HG03354 (cell line): ENCODE data around the gene MYO3B.

Experiments
- ATAC-seq: cut with Tn5 transposase; IDR thresholded peaks from one replicate; pipeline ENCODE4 v1.9.1; 2021; ENCODE audit warnings: mild to moderate bottlenecking; ENCODE audit not compliant: unreplicated experiment, poor library complexity, severe bottlenecking

The MYO3B gene

GRCh38 chr2:170157025-170157684 lies 20.8 kb upstream of the MYO3B start:
- ATAC-seq, result no peak

DNA sequence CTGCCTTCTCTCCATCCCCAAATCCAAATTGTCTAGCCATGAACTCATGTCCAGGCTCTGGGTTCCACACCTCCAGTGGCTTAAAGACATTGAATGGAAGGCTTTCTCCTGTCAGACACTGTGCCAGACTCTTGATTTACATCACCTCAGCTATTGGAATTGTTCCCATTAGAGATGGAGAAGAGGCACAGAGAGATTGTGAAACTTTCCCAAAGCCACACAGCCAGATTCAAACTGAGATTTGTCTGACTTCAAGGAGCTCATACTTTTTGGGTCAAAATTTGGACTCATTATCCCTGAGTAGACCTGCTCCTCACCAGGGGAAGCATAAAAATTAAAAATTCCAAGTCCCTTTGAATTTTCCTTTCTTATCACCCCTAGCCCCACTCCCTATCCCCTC lies 18.9 kb upstream of the MYO3B start:
- no peak for ATAC-seq

DNA sequence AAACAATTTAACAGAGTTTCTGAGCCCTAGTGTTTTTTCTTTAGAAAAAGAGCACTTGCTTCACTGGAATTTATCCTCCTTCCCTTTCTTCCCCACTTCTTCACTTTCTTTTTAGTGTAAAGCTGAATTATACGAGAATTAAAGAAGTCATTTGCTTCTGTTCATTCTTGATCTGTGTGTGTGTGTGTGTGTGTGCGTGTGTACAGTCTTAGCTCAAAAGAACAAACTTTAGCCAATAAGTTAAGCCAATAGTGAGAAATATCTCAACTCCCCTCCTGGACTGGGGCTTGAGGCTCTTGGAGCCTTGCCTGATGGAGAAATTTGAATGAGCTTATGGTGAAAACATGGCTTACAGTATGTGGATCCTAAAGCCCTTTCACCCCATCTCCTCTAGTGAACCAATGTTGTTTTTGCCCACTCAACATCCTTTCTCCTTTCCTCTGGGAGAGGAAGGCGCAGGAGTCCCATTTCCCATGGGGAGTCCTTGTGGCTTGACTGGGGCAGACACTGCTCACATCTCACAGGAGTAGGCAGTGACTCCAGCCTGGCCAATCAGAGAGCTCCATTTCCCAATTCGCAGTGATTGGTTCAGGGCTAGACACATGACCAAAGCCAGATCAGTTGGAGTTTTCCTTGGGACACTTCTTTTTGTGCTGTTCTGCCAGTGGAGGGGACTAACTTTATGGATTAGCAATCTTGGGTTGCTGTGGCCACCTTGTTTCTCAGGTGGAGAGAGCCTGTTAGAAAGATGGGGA lies 16.3 kb upstream of the MYO3B start:
- ATAC-seq, result no peak

DNA sequence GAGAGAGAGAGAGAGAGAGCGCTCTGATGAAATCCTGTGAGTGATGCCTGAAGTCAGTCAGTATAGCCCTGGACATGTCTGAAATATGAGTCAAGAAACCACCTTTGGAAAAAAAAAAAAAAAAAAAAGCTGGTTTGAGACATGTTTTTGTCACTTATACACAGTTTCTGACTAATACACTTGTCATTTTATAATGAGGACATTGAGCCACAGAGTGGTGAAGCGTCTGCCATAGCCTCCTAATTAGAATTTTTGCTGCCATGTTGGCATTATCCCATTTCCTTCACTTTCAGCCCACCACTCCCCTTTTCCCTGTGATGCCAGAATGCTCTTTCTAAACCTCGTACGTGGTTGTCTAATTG lies 15.7 kb upstream of the MYO3B start:
- no peak for ATAC-seq

DNA sequence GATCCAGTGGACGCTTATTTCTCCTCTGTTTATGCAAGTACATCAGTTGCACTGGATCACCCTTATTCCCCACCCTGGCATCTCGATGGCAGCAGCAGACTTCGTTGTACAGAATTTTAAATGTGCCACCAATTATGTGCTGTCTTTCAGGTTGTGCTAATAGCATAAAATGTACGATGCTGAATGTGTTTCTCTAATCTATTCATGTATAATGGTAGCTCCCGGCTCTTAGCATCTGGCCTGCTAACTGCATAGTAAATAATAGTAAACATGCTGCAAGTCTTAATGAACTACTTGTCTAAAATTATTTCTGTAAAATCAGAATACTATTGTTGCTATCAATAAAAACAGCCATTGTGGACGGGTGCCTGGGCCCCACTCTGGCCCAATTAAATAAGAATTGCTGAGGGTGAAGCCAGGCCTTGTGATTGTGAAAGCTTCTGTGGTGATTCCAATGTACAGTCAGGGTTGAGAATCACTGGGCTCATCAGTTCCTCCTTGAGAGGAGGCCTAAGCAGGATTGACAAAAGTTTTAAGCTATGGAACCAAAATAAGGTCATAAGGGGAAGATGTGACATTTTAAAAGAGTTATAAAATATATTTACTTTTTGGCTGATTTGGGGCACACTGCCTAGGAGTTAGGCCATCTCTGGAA lies 14.4 kb upstream of the MYO3B start:
- ATAC-seq, result no peak

DNA sequence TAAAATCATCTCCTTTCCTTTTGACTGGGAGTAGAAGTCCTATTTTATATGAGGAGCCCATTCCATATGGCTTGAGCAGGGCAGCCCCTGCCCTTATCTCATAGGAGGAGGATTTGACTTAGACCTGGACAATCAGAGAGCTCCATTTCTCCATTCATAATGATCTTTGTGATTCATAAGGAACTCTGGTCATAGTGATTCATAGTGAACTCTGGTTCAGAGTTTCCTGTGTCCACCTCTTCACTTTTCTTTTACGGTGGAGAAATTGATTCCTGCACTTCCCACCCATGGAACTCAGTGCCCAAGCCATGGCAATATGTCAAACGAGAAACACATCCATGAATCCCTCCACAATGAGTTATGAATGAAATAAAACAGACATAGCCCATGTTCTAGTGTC lies 12.8 kb upstream of the MYO3B start:
- ATAC-seq, result peak; percentile 51

DNA sequence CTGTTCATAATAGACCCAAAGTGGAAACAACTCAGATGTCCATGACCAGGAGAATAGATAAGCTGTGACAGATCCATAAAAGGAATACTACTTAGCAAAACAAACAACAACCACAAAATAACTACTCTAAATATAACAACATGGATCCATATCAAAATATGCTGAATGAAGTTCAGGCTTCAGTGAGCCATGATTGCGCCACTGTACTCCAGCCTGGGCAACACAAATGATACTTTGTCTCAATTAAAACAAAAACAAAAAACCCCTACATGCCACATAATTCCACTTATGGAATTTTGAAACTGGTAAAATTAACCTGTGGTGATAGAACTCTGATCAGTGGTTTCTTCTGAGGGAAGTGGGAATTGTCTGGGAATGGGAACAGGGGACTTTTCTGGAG lies 11.2 kb upstream of the MYO3B start:
- ATAC-seq, result no peak

GRCh38 chr2:170170281-170171040 lies 7.5 kb upstream of the MYO3B start:
- no peak for ATAC-seq

GRCh38 chr2:170176212-170176611 lies 1.7 kb upstream of the MYO3B start:
- no peak for ATAC-seq

DNA sequence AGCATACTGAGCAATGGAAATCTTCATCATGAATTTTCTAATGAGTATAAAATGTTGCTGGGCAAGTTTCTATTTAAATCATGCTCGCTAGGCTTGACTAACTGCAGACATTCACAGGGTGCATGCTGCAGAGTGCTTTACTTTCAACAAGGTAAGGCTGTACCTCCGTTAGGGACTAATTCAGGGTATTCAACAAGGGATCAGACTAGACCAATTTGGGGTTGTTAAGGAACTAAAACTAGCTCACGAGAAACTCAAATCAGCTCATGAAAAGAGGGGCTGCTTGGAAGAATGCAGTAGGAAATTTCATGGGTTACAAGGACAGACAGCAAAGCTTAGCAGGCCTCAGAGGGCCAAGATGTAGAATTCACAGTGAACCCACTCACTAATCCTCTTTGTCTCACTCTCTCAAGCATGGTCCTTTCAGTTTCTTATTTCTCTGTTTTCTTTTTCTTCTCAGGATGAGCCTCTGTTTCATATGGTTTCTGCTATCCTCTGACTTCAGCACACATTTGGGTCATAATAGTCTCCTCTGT lies 2.2 kb downstream of the MYO3B start:
- ATAC-seq, result peak; percentile 65

DNA sequence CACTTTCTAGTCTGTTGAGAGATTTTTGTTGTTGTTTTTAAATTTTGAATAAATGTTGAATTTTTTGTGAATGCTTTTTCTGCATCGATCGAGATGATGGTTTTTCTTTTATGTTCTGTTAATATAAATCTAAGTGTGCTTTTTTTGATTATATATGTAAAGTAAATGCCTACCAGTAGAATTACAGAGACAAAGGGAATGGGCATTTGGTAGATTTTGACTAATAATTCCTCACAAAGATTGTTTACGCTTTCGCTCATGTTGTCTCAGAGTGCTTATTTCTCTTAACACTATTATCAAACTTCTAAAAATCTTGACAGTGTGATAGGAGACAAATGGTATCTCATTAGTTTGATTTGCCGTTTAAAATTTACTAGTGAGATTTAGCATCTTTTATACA lies 3.7 kb downstream of the MYO3B start:
- ATAC-seq, result no peak

- no peak for ATAC-seq
Measured at GRCh38 chr2:170185319-170185718, 7.4 kb downstream of the MYO3B start.

GRCh38 chr2:170189757-170190156 lies 11.8 kb downstream of the MYO3B start:
- ATAC-seq, result no peak

GRCh38 chr2:170190172-170190571 lies 12.2 kb downstream of the MYO3B start:
- no peak for ATAC-seq

- no peak for ATAC-seq
Measured at GRCh38 chr2:170191166-170191866, 13.4 kb downstream of the MYO3B start.

- ATAC-seq, result no peak
Measured at GRCh38 chr2:170196963-170197362, 19.0 kb downstream of the MYO3B start.

DNA sequence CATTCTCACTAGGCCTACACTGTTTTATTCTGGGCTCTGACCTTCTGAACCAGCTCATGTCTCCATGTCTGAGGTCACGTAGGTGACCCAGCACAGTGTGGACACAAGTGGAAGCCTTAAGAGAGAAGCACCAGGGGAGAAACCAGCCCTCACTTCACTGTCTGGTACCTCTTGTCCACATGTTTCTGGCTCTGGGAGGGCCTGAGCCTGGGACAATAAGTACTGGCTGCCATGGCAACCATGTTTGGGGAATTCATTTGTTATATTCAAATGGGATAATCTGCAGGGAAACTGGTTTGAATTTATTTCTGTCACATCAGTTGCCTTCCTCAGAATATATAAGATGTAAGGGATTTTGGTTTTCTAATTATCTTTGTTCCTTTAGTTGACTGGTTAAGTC lies 23.3 kb downstream of the MYO3B start:
- ATAC-seq, result no peak

GRCh38 chr2:170201734-170202393 lies 23.9 kb downstream of the MYO3B start:
- ATAC-seq, result peak; percentile 51

DNA sequence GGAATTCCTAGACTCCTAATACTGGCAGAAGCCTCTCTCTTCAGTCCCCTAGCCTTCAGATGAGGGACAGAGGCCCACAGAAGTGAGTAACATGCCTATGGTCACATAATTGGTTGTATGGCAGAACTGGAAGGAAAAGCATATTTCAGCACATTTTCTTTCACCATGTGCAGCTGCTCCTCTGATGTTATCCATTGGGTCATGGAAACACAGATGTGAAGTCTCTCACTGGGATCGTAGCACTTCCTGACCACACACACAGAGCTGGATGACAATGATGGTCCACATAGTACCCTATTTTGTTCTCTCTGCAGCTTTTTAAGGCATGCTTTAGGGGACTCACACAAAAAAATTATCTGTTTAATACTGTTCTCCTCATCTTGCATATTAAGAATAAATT lies 24.5 kb downstream of the MYO3B start:
- ATAC-seq, result no peak
